HG02970 (cell line): ENCODE measurements around the gene GUSB.
"Not testable (repeated sequence)": the region's sequence is repeated elsewhere in the genome, so short reads cannot be mapped to it uniquely, and the experiment has no call there.

ENCODE experiments used
- ATAC-seq: cut with Tn5 transposase; IDR thresholded peaks from one replicate; pipeline ENCODE4 v1.9.1; 2021; ENCODE audit warnings: mild to moderate bottlenecking, moderate library complexity, moderate number of reproducible peaks; ENCODE audit not compliant: unreplicated experiment, low FRiP score

Gene GUSB

GRCh38 chr7:65981965-65982792 lies at the start of gene GUSB:
TSS of gene GUSB (minus strand) at chr7:65982213. CDS start at chr7:65982183, 30 bp downstream.
- peak; percentile 72 for ATAC-seq

- not testable (repeated sequence) for ATAC-seq
These were observed 46.3 kb upstream of the GUSB start for GRCh38 chr7:66028342-66028741.

- no peak for ATAC-seq
These were observed 34.1 kb upstream of the GUSB start for GRCh38 chr7:66016131-66016461.

- ATAC-seq: no peak
These were observed 33.6 kb upstream of the GUSB start for GRCh38 chr7:66015440-66016130.

- ATAC-seq: no peak
These were observed 31.9 kb upstream of the GUSB start for GRCh38 chr7:66013938-66014337.

- ATAC-seq: no peak
These were observed 25.2 kb upstream of the GUSB start for GRCh38 chr7:66007232-66007631.

- not testable (repeated sequence) for ATAC-seq
These were observed 23.2 kb upstream of the GUSB start for GRCh38 chr7:66005115-66005671.

- not testable (repeated sequence) for ATAC-seq
These were observed 18.9 kb upstream of the GUSB start for GRCh38 chr7:66000823-66001417.

GRCh38 chr7:65994984-65995383 lies 13.0 kb upstream of the GUSB start:
- ATAC-seq: not testable (repeated sequence)

GRCh38 chr7:65992526-65992925 lies 10.5 kb upstream of the GUSB start:
- ATAC-seq: no peak

GRCh38 chr7:65991829-65992228 lies 9.8 kb upstream of the GUSB start:
- not testable (repeated sequence) for ATAC-seq

- no peak for ATAC-seq
These were observed 7.7 kb upstream of the GUSB start for GRCh38 chr7:65989694-65990080.

GRCh38 chr7:65988503-65988902 lies 6.5 kb upstream of the GUSB start:
- ATAC-seq: not testable (repeated sequence)

GRCh38 chr7:65988084-65988483 lies 6.1 kb upstream of the GUSB start:
- ATAC-seq: no peak

GRCh38 chr7:65983965-65984658 lies 2.1 kb upstream of the GUSB start:
- ATAC-seq: no peak

GRCh38 chr7:65980478-65981250 lies 1.3 kb downstream of the GUSB start:
- ATAC-seq: peak; percentile 49

- no peak for ATAC-seq
These were observed 2.2 kb downstream of the GUSB start for GRCh38 chr7:65979583-65980477.

GRCh38 chr7:65978891-65979582 lies 3.0 kb downstream of the GUSB start:
- no peak for ATAC-seq
